Tibial artery (tissue), 4 donors: ENCODE data around the gene DPF3.

Experiments used
- DNase-seq, 2 donors: peaks; one replicate each; pipeline ENCODE4 v3.0.0-alpha.2; 2019
- H3K27ac ChIP-seq, 2 donors: fragments of 200-600 bp; sonication (generic) in 1 of 2; 1 replicate in 1 of 2; 2 replicates in 1 of 2; pipeline ENCODE4 v1.5.1; 2018 to 2019; ENCODE audit warnings: mild to moderate bottlenecking in 1 of 2
- H3K27me3 ChIP-seq, 2 donors: fragments of 200-600 bp; sonication (generic) in 1 of 2; one replicate each; pipeline versions ENCODE4 v1.5.1 to v1.6.0; 2016 to 2019
- H3K36me3 ChIP-seq, 3 donors: fragments of 200-600 bp; sonication (generic) in 2 of 3; one replicate each; pipeline ENCODE4 v1.5.1; 2016 to 2019; ENCODE audit warnings: mild to moderate bottlenecking in 2 of 3
- H3K4me1 ChIP-seq, 4 donors: fragments of 200-600 bp; sonication (generic) in 2 of 4; 1 replicate in 3 of 4; 2 replicates in 1 of 4; pipeline ENCODE4 v1.5.1; 2016 to 2019
- H3K4me3 ChIP-seq, 2 donors: fragments of 200-600 bp; sonication (generic) in 1 of 2; 1 replicate in 1 of 2; 2 replicates in 1 of 2; pipeline ENCODE4 v1.5.1; 2018 to 2019; ENCODE audit warnings: mild to moderate bottlenecking in 2 of 2
- H3K9me3 ChIP-seq, 3 donors: fragments of 200-600 bp; sonication (generic) in 1 of 3; one replicate each; pipeline ENCODE4 v1.5.1; 2016 to 2019
- intact Hi-C: fragments of 100-400 bp; cut with DNase I; formaldehyde crosslinking; loops from one replicate; pipeline ENCODE4 v1.15.0; 2023; ENCODE audit warnings: low total_unique reads
- TF ChIP-seq, protein P1 (sequence below), 2 experiments: fragments of 200-600 bp in 1 of 2; fragments of 450-650 bp in 1 of 2; IDR thresholded peaks; one replicate each; pipeline ENCODE4 v1.5.1; 2017 to 2019; ENCODE audit warnings: antibody characterized with exemption in 2 of 2, mild to moderate bottlenecking in 1 of 2, moderate library complexity in 1 of 2

The DPF3 gene

GRCh38 chr14:72657214-72657921, 236.5 kb downstream of the DPF3 start:
- H3K4me1 ChIP-seq, result no peaks in the 10 kb centered on the region
- H3K9me3 ChIP-seq, result no peaks in the 10 kb centered on the region
- H3K27me3 ChIP-seq, result no peaks in the 10 kb centered on the region
- TF ChIP-seq, protein P1, sequence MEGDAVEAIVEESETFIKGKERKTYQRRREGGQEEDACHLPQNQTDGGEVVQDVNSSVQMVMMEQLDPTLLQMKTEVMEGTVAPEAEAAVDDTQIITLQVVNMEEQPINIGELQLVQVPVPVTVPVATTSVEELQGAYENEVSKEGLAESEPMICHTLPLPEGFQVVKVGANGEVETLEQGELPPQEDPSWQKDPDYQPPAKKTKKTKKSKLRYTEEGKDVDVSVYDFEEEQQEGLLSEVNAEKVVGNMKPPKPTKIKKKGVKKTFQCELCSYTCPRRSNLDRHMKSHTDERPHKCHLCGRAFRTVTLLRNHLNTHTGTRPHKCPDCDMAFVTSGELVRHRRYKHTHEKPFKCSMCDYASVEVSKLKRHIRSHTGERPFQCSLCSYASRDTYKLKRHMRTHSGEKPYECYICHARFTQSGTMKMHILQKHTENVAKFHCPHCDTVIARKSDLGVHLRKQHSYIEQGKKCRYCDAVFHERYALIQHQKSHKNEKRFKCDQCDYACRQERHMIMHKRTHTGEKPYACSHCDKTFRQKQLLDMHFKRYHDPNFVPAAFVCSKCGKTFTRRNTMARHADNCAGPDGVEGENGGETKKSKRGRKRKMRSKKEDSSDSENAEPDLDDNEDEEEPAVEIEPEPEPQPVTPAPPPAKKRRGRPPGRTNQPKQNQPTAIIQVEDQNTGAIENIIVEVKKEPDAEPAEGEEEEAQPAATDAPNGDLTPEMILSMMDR (IDR thresholded peaks at IDR 0.05), result no peak
- H3K4me3 ChIP-seq, result no peak overlapping the region
- DNase-seq, result no peak
- no peaks in the 10 kb centered on the region for H3K36me3 ChIP-seq
- H3K27ac ChIP-seq, result no peak overlapping the region
- intact Hi-C loops, result no loop called here

DNA sequence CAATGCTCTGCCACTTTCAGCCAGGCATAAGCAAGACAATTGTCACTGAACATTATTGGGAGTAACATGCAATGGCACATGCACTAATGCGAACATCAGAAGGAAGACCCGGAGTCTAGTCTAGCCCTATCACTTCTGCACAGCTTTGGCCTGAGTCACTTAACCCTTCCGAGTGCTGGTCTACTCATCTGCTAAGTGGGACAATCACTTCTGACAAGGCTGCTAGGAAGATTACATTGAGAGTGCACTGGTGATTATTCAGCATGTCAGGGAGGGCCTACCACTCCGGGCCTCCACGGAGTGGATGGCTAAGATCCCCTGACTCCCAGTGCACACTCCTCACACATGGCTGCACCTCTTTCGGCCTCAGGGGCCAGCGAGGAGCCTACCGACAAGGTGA, 240.9 kb downstream of the DPF3 start:
- intact Hi-C loops, result no loop called here
- Histone ChIP-seq H3K27ac (no peak overlapping the region), H3K36me3 (no peaks in the 10 kb centered on the region), H3K4me3 (no peak overlapping the region), H3K4me1 (peaks cover 0 to 13% (median 3%) of the 10 kb centered on the region in 4 donors), H3K9me3 (no peaks in the 10 kb centered on the region), H3K27me3 (no peaks in the 10 kb centered on the region)
- TF ChIP-seq, protein P1 (IDR thresholded peaks at IDR 0.05), result no peak
- DNase-seq, result no peak

DNA sequence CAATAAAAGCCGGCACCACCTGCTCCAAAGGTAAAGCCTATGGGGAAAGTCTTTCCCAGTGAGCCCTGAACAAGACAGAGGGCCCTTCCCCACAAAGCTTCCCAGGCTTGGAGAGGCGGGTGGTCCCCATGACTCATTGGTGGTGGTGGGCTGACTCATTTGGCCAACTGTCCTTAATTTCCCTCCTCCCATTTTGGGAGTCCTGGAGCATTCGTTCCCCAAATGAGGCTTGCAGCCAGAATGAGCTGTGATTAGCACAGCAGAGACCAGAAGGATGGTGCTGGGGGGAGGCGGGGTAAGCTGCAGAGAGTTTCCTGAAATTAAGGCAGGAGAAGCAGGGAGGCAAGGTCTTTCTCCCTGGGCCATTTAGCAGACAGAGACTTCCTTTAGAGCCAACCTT, 241.7 kb downstream of the DPF3 start:
- Histone ChIP-seq H3K9me3 (no peaks in the 10 kb centered on the region), H3K36me3 (no peaks in the 10 kb centered on the region), H3K4me1 (peaks cover 0 to 13% (median 3%) of the 10 kb centered on the region in 4 donors), H3K27me3 (no peaks in the 10 kb centered on the region), H3K4me3 (no peak overlapping the region), H3K27ac (no peak overlapping the region)
- DNase-seq, result no peak
- intact Hi-C loops, result no loop called here
- TF ChIP-seq, protein P1 (IDR thresholded peaks at IDR 0.05), result no peak

DNA sequence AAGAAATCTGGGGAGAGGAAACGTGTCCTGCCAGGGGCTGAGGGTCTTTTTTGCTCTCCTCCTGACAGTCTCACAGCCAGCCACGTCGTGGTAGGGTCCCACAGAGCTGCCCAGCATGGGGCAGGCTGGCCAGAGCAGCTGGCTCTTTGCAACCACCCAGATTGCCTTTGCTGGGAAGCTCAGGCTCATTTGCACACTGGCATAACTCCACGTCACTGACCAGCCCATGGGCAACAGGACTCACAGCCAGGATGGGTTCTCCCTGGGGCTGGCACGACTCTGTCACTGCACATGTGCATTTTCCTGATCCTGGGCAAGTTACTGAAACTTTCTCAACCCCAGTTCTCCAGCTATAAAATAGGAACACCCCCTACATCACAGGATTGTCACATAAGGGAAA, 242.2 kb downstream of the DPF3 start:
- TF ChIP-seq, protein P1 (IDR thresholded peaks at IDR 0.05), result no peak
- H3K9me3 ChIP-seq, result no peaks in the 10 kb centered on the region
- H3K27ac ChIP-seq, result no peak overlapping the region
- H3K27me3 ChIP-seq, result no peaks in the 10 kb centered on the region
- H3K4me3 ChIP-seq, result no peak overlapping the region
- H3K36me3 ChIP-seq, result no peaks in the 10 kb centered on the region
- no peak for DNase-seq
- intact Hi-C loops, result no loop called here
- H3K4me1 ChIP-seq, result peaks cover 0 to 13% (median 3%) of the 10 kb centered on the region in 4 donors

- Histone ChIP-seq H3K4me1 (peaks cover 0 to 13% (median 3%) of the 10 kb centered on the region in 4 donors), H3K36me3 (no peaks in the 10 kb centered on the region), H3K4me3 (no peak overlapping the region), H3K27ac (no peak overlapping the region), H3K9me3 (no peaks in the 10 kb centered on the region), H3K27me3 (no peaks in the 10 kb centered on the region)
- TF ChIP-seq, protein P1 (IDR thresholded peaks at IDR 0.05), result no peak
- intact Hi-C loops, result no loop called here
- no peak for DNase-seq
Observed at GRCh38 chr14:72651081-72651480, 242.8 kb downstream of the DPF3 start.
